K562 (cell line): ENCODE results near the gene CAMSAP2. TPM values are rescaled to one million over a fixed set of nuclear protein-coding genes. Genes with fewer than 3 reads are reported as not detected.
A peak's percentile ranks its signal among the peaks of the same experiment; 100 is the strongest.

Experiments
- FIP1L1 ChIP-seq: fragments of 200-400 bp; formaldehyde crosslinking; IDR thresholded peaks from 2 replicates; pipeline ENCODE4 v1.6.1; 2018; ENCODE audit warnings: mild to moderate bottlenecking, low read depth, low read length; ENCODE audit not compliant: poor library complexity, severe bottlenecking
- HCFC1 ChIP-seq: IDR thresholded peaks from 2 replicates; pipeline ENCODE4 v1.6.1; 2012; ENCODE audit warnings: low read depth, low read length, improper control_type of control experiment
- HNRNPL ChIP-seq: fragments of 200-400 bp; formaldehyde crosslinking; IDR thresholded peaks from 2 replicates; pipeline ENCODE4 v1.6.1; 2017; ENCODE audit warnings: low read depth, mild to moderate bottlenecking, low read length
- KDM1A ChIP-seq, 2 experiments: fragments of 450-650 bp; IDR thresholded peaks; 2 replicates each; pipeline ENCODE4 v1.6.1; 2016; ENCODE audit warnings: mild to moderate bottlenecking in 2 of 2
- MAFF ChIP-seq: IDR thresholded peaks from 2 replicates; pipeline ENCODE4 v1.6.1; 2012; ENCODE audit warnings: low read length, improper control_type of control experiment
- NR1H2 ChIP-seq: sonication (generic); formaldehyde crosslinking; IDR thresholded peaks from 2 replicates; pipeline ENCODE4 v1.4.0; 2020; ENCODE audit warnings: mild to moderate bottlenecking, missing genetic modification reagents
- NR2F6 ChIP-seq: fragments of 450-650 bp; formaldehyde crosslinking; IDR thresholded peaks from 2 replicates; pipeline ENCODE4 v1.4.0; 2020; ENCODE audit warnings: mild to moderate bottlenecking
- RBM39 ChIP-seq: fragments of 200-400 bp; formaldehyde crosslinking; optimal IDR thresholded peaks from 2 replicates; pipeline ENCODE3; 2018; ENCODE audit warnings: low read depth, low read length
- RNF2 ChIP-seq: sonication (generic); IDR thresholded peaks from 2 replicates; pipeline ENCODE4 v1.6.1; 2016
- SETDB1 ChIP-seq: IDR thresholded peaks from one replicate; pipeline ENCODE4 v1.6.1; 2012; ENCODE audit warnings: low read length, control low read depth, inconsistent platforms
- SRSF1 ChIP-seq: fragments of 200-400 bp; formaldehyde crosslinking; IDR thresholded peaks from 2 replicates; pipeline ENCODE4 v1.6.1; 2017; ENCODE audit warnings: mild to moderate bottlenecking, low read depth, low read length, moderate library complexity
- TSHZ1 ChIP-seq: fragments of 250-450 bp; sonication (Bioruptor Pico); IDR thresholded peaks from 2 replicates; pipeline ENCODE4 v1.4.0; 2020; ENCODE audit warnings: mild to moderate bottlenecking, moderate library complexity
- ZNF140 ChIP-seq: fragments of 250-450 bp; sonication (Bioruptor Pico); IDR thresholded peaks from 2 replicates; pipeline ENCODE4 v1.8.0; 2021; ENCODE audit warnings: moderate library complexity, mild to moderate bottlenecking, inconsistent platforms
- ZNF143 ChIP-seq: sonication (generic); formaldehyde crosslinking; IDR thresholded peaks from 2 replicates; pipeline ENCODE4 v1.9.0; 2022; ENCODE audit warnings: mild to moderate bottlenecking, missing genetic modification reagents
- ZNF274 ChIP-seq: IDR thresholded peaks from 2 replicates; pipeline ENCODE4 v1.6.1; 2011; ENCODE audit warnings: low read depth, mild to moderate bottlenecking, low read length, moderate library complexity, borderline replicate concordance
- ZNF398 ChIP-seq: fragments of 250-450 bp; sonication (Bioruptor Pico); IDR thresholded peaks from 2 replicates; pipeline ENCODE4 v1.8.0; 2021; ENCODE audit warnings: moderate library complexity, mild to moderate bottlenecking, inconsistent platforms
- polyA plus RNA-seq, 8 experiments: library from polyadenylated mRNA; depleted of rRNA in 4 of 8; stranded (reverse) in 5 of 8; unstranded in 3 of 8; fragments of >200 nt; fragmentation: Nextera tagmentation in 2 of 8; fragmentation: Illumina TruSeq in 1 of 8; extraction: Ambion mirVana in 2 of 8; extraction: Trizol in 1 of 8; gene quantifications; 2 replicates each; pipeline versions ENCODE4 v1.2.1 to v1.2.3, GENCODE V29; 2011 to 2014; ENCODE audit warnings: inconsistent platforms in 1 of 8, missing spikeins in 1 of 8
- total RNA-seq, 7 experiments: library from RNA; depleted of rRNA in 6 of 7; stranded (reverse); fragments of >200 nt in 6 of 7; fragmentation: Illumina TruSeq in 2 of 7; extraction: Trizol in 2 of 7; gene quantifications; 2 replicates each; pipeline versions ENCODE4 v1.2.1 to v1.2.3, GENCODE V29; 2011 to 2021; ENCODE audit warnings: low replicate concordance in 1 of 7
- TF ChIP-seq, protein P1 (sequence below): IDR thresholded peaks from 2 replicates; pipeline ENCODE4 v1.6.1; 2011; ENCODE audit not compliant: insufficient read length; ENCODE audit errors: extremely low read depth
- TF ChIP-seq, protein P2 (sequence below): fragments of 450-650 bp; formaldehyde crosslinking; IDR thresholded peaks from 2 replicates; pipeline ENCODE4 v1.4.0; 2020; ENCODE audit warnings: mild to moderate bottlenecking, mixed read lengths
- TF ChIP-seq, protein P3 (sequence below): sonication (generic); formaldehyde crosslinking; IDR thresholded peaks from 2 replicates; pipeline ENCODE4 v1.4.0; 2020; ENCODE audit warnings: mild to moderate bottlenecking, missing genetic modification reagents

CAMSAP2 gene
- total and polyA plus RNA-seq, 9 of the 15 experiments (the other 6 are each of a cell fraction or from before 2014, with no cell fraction given): 1.4 to 7.5 (median 2.7) TPM

GRCh38 chr1:200708769-200709168 lies 29.9 kb upstream of the CAMSAP2 start (continued):
- TF ChIP-seq, protein P1, sequence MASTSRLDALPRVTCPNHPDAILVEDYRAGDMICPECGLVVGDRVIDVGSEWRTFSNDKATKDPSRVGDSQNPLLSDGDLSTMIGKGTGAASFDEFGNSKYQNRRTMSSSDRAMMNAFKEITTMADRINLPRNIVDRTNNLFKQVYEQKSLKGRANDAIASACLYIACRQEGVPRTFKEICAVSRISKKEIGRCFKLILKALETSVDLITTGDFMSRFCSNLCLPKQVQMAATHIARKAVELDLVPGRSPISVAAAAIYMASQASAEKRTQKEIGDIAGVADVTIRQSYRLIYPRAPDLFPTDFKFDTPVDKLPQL: no peak
- TF ChIP-seq SETDB1 (no peak), FIP1L1 (no peak), HNRNPL (no peak), KDM1A (IDR thresholded peaks at IDR 0.05) (peak; percentile 50 to 52; a peak in 2 of 4 replicates), ZNF398 (CRISPR knock-in tag) (no peak), SRSF1 (no peak), HCFC1 (no peak), RBM39 (no peak), TSHZ1 (CRISPR knock-in tag) (no peak), NR1H2 (CRISPR knock-in tag) (no peak), ZNF274 (no peak), RNF2 (no peak), ZNF140 (CRISPR knock-in tag) (no peak), NR2F6 (CRISPR knock-in tag) (no peak), ZNF143 (CRISPR knock-in tag) (no peak), MAFF (peak; percentile 36; the same call in 1 of the 2 replicates)
- TF ChIP-seq, protein P2, sequence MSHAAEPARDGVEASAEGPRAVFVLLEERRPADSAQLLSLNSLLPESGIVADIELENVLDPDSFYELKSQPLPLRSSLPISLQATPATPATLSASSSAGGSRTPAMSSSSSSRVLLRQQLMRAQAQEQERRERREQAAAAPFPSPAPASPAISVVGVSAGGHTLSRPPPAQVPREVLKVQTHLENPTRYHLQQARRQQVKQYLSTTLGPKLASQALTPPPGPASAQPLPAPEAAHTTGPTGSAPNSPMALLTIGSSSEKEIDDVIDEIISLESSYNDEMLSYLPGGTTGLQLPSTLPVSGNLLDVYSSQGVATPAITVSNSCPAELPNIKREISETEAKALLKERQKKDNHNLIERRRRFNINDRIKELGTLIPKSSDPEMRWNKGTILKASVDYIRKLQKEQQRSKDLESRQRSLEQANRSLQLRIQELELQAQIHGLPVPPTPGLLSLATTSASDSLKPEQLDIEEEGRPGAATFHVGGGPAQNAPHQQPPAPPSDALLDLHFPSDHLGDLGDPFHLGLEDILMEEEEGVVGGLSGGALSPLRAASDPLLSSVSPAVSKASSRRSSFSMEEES (CRISPR knock-in tag): no peak
- TF ChIP-seq, protein P3, sequence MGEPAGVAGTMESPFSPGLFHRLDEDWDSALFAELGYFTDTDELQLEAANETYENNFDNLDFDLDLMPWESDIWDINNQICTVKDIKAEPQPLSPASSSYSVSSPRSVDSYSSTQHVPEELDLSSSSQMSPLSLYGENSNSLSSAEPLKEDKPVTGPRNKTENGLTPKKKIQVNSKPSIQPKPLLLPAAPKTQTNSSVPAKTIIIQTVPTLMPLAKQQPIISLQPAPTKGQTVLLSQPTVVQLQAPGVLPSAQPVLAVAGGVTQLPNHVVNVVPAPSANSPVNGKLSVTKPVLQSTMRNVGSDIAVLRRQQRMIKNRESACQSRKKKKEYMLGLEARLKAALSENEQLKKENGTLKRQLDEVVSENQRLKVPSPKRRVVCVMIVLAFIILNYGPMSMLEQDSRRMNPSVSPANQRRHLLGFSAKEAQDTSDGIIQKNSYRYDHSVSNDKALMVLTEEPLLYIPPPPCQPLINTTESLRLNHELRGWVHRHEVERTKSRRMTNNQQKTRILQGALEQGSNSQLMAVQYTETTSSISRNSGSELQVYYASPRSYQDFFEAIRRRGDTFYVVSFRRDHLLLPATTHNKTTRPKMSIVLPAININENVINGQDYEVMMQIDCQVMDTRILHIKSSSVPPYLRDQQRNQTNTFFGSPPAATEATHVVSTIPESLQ (CRISPR knock-in tag): no peak
